Peyer's patch (tissue), 4 donors: ENCODE measurements around the gene TNP2. TPM values are rescaled to one million over a fixed set of nuclear protein-coding genes. Genes with fewer than 3 reads are reported as not detected.

Experiments
- DNase-seq, 3 donors: peaks; one replicate each; pipeline ENCODE4 v3.0.0-alpha.2; 2017 to 2019
- H3K27ac ChIP-seq, 4 donors: fragments of 200-600 bp; sonication (generic); one replicate each; pipeline ENCODE4 v1.5.1; 2016 to 2019
- H3K27me3 ChIP-seq, 2 donors: fragments of 200-600 bp; sonication (generic); one replicate each; pipeline ENCODE4 v1.5.1; 2019
- H3K36me3 ChIP-seq, 3 donors: fragments of 200-600 bp; sonication (generic); one replicate each; pipeline ENCODE4 v1.5.1; 2016 to 2019
- H3K4me1 ChIP-seq, 4 donors: fragments of 200-600 bp; sonication (generic); one replicate each; pipeline ENCODE4 v1.5.1; 2016 to 2019
- H3K4me3 ChIP-seq, 4 donors: fragments of 200-600 bp; sonication (generic); 1 replicate in 3 of 4; 2 replicates in 1 of 4; pipeline ENCODE4 v1.5.1; 2016 to 2019; ENCODE audit warnings: mild to moderate bottlenecking in 1 of 4
- H3K9me3 ChIP-seq, 4 donors: fragments of 200-600 bp; sonication (generic); one replicate each; pipeline ENCODE4 v1.5.1; 2016 to 2019; ENCODE audit warnings: mild to moderate bottlenecking in 1 of 4
- CTCF ChIP-seq, 6 experiments: fragments of 450-650 bp in 4 of 6; fragments of 200-600 bp in 2 of 6; sonication (generic) in 1 of 6; IDR thresholded peaks; one replicate each; pipeline ENCODE4 v1.5.1; 2017 to 2019; ENCODE audit warnings: antibody characterized with exemption in 6 of 6, mild to moderate bottlenecking in 3 of 6, moderate library complexity in 1 of 6
- POLR2A ChIP-seq, 2 donors: fragments of 450-650 bp; IDR thresholded peaks; one replicate each; pipeline ENCODE4 v1.5.1; 2017; ENCODE audit warnings: antibody characterized with exemption in 2 of 2, mild to moderate bottlenecking in 2 of 2, moderate library complexity in 2 of 2
- total RNA-seq, 4 donors: library from RNA; depleted of rRNA; stranded (reverse); fragments of >200 nt; gene quantifications; one replicate each; pipeline ENCODE4 v1.1.0, GENCODE V29; 2016

The TNP2 gene
- total RNA-seq, 4 donors from 2014 or later: not detected

GRCh38 chr16:11253995-11254912 lies 14.9 kb downstream of the TNP2 start:
- H3K9me3 ChIP-seq: no peaks in the 10 kb centered on the region
- TF ChIP-seq CTCF (IDR thresholded peaks at IDR 0.05) (no peak), POLR2A (IDR thresholded peaks at IDR 0.05) (no peak)
- H3K27me3 ChIP-seq: no peaks in the 10 kb centered on the region
- peak in 1 of 3 donors; percentile 52 for DNase-seq
- H3K4me3 ChIP-seq: peak overlapping the region; percentile 83 to 99 (median 97)
- no peaks in the 10 kb centered on the region for H3K36me3 ChIP-seq
- peaks cover 3 to 39% (median 12%) of the 10 kb centered on the region in 4 donors for H3K4me1 ChIP-seq
- peak overlapping the region; percentile 98 to 99 (median 98) for H3K27ac ChIP-seq

- Histone ChIP-seq H3K4me1 (peaks cover 0 to 30% (median 6%) of the 10 kb centered on the region in 4 donors), H3K4me3 (peak overlapping the region in 3 of 4 donors; percentile 83 to 99 (median 97)), H3K36me3 (no peaks in the 10 kb centered on the region), H3K27ac (peak overlapping the region; percentile 77 to 99 (median 98)), H3K9me3 (no peaks in the 10 kb centered on the region), H3K27me3 (no peaks in the 10 kb centered on the region)
- peak in 1 of 3 donors; percentile 63 for DNase-seq
- no peak for TF ChIP-seq POLR2A (IDR thresholded peaks at IDR 0.05)
- TF ChIP-seq CTCF (IDR thresholded peaks at IDR 0.05): no peak
Measured at GRCh38 chr16:11253009-11253994, 15.8 kb downstream of the TNP2 start.

GRCh38 chr16:11252482-11252931 lies 16.6 kb downstream of the TNP2 start:
- Histone ChIP-seq H3K27me3 (no peaks in the 10 kb centered on the region), H3K36me3 (no peaks in the 10 kb centered on the region), H3K9me3 (no peaks in the 10 kb centered on the region), H3K27ac (peak overlapping the region; percentile 16 to 99 (median 46)), H3K4me3 (peak overlapping the region in 1 of 4 donors; percentile 83), H3K4me1 (peaks cover 0 to 23% (median 6%) of the 10 kb centered on the region in 4 donors)
- TF ChIP-seq POLR2A (IDR thresholded peaks at IDR 0.05) (peak in 1 of 2 donors; percentile 1), CTCF (IDR thresholded peaks at IDR 0.05) (no peak)
- no peak for DNase-seq

GRCh38 chr16:11251525-11252481 lies 17.3 kb downstream of the TNP2 start:
- DNase-seq: peak in 2 of 3 donors; percentile 73 to 85
- no peaks in the 10 kb centered on the region for H3K36me3 ChIP-seq
- H3K4me1 ChIP-seq: peaks cover 0 to 16% (median under 1%) of the 10 kb centered on the region in 4 donors
- H3K27me3 ChIP-seq: no peaks in the 10 kb centered on the region
- H3K9me3 ChIP-seq: no peaks in the 10 kb centered on the region
- H3K27ac ChIP-seq: peak overlapping the region in 3 of 4 donors; percentile 42 to 99 (median 71)
- no peak for TF ChIP-seq CTCF (IDR thresholded peaks at IDR 0.05)
- peak; percentile 10 to 28 for TF ChIP-seq POLR2A (IDR thresholded peaks at IDR 0.05)
- peak overlapping the region in 2 of 4 donors; percentile 16 to 83 for H3K4me3 ChIP-seq
